Measurements from ENCODE around the gene TTC38. TPM values are rescaled to one million over a fixed set of nuclear protein-coding genes. Genes with fewer than 3 reads are reported as not detected.

The TTC38 gene
- total RNA-seq, 1 donor from 2014 or later: 189 TPM

GRCh38 chr22:46323162-46323561 lies 55.4 kb downstream of the TTC38 start:
- DNase-seq (ENCODE audit: low spot score) (no peak), ATAC-seq (no peak)

- DNase-seq (ENCODE audit: low spot score) (no peak), ATAC-seq (no peak)
Measured at GRCh38 chr22:46326066-46326680, 58.4 kb downstream of the TTC38 start.

- ATAC-seq (no peak), DNase-seq (ENCODE audit: low spot score) (no peak)
Measured at GRCh38 chr22:46327691-46328465, 60.1 kb downstream of the TTC38 start.

GRCh38 chr22:46328797-46329196 lies 61.0 kb downstream of the TTC38 start:
- ATAC-seq (no peak), DNase-seq (ENCODE audit: low spot score) (no peak)

- ATAC-seq (no peak), DNase-seq (ENCODE audit: low spot score) (no peak)
Measured at GRCh38 chr22:46329616-46330015, 61.8 kb downstream of the TTC38 start.

GRCh38 chr22:46330426-46330825 lies 62.6 kb downstream of the TTC38 start:
- ATAC-seq (no peak), DNase-seq (ENCODE audit: low spot score) (no peak)

GRCh38 chr22:46331496-46331895 lies 63.7 kb downstream of the TTC38 start:
- ATAC-seq: no peak

GRCh38 chr22:46335201-46336118 lies 67.7 kb downstream of the TTC38 start, which contains the start of gene TRMU:
TSS of gene TRMU (plus strand) at chr22:46335714. CDS start at chr22:46335765, 51 bp downstream.
- DNase-seq (ENCODE audit: low spot score) (peak; percentile 85), ATAC-seq (peak; percentile 94)

More at GRCh38 chr22:46331496-46331895, 63.7 kb downstream of the TTC38 start:
- DNase-seq (ENCODE audit: low spot score): no peak

- DNase-seq (ENCODE audit: low spot score) (no peak), ATAC-seq (peak; percentile 71)
Measured at GRCh38 chr22:46336119-46337078, 68.6 kb downstream of the TTC38 start.

- ATAC-seq: no peak
Measured at GRCh38 chr22:46337870-46338269, 70.1 kb downstream of the TTC38 start.

GRCh38 chr22:46338636-46339035 lies 70.8 kb downstream of the TTC38 start:
- no peak for DNase-seq (ENCODE audit: low spot score)
- no peak for ATAC-seq

More at GRCh38 chr22:46337870-46338269, 70.1 kb downstream of the TTC38 start:
- DNase-seq (ENCODE audit: low spot score): no peak

GRCh38 chr22:46339956-46340355 lies 72.1 kb downstream of the TTC38 start:
- DNase-seq (ENCODE audit: low spot score): no peak
- no peak for ATAC-seq

GRCh38 chr22:46340676-46341075 lies 72.9 kb downstream of the TTC38 start:
- ATAC-seq: no peak
- no peak for DNase-seq (ENCODE audit: low spot score)

Other genes with a start within 250 kb of the TTC38 start
- 122 TPM for gene PPARA, start 117.5 kb upstream of the TTC38 start, total RNA-seq
- gene CDPF1, start 17.7 kb upstream of the TTC38 start, total RNA-seq: 5.1 TPM
- gene PKDREJ, start 4.7 kb upstream of the TTC38 start, total RNA-seq: 0.05 TPM
- gene GTSE1, start 28.9 kb downstream of the TTC38 start, total RNA-seq: 0.63 TPM
- 23.6 TPM for gene TRMU, start 67.7 kb downstream of the TTC38 start, total RNA-seq